GM19467 (cell line): Measurements from ENCODE around the gene CCDC88C.
"Not testable (repeated sequence)": the region's sequence is repeated elsewhere in the genome, so short reads cannot be mapped to it uniquely, and the experiment has no call there.

Experiments
- ATAC-seq: cut with Tn5 transposase; IDR thresholded peaks from one replicate; pipeline ENCODE4 v1.9.1; 2021; ENCODE audit warnings: mild to moderate bottlenecking, moderate library complexity; ENCODE audit not compliant: unreplicated experiment

CCDC88C gene

DNA sequence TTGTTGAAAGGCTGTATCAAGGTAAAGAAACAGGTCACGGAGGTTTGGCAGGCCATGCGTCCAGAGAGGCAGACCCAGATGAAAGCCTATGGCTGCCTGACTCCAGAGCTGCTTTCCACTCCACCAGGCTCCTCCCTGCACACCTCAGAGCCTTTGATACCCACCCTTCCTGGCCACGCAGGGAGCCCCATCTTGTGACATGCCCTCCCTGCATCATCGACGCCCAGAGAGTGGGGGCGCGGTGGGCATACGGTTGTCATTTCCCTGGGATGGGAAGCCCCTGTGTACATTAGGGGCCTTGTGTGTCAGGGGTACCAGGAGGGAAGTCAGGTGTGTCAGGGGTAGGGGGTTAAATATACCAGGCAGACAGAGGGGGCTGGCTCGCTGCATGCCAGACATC lies 142.8 kb downstream of the CCDC88C start:
- no peak for ATAC-seq

DNA sequence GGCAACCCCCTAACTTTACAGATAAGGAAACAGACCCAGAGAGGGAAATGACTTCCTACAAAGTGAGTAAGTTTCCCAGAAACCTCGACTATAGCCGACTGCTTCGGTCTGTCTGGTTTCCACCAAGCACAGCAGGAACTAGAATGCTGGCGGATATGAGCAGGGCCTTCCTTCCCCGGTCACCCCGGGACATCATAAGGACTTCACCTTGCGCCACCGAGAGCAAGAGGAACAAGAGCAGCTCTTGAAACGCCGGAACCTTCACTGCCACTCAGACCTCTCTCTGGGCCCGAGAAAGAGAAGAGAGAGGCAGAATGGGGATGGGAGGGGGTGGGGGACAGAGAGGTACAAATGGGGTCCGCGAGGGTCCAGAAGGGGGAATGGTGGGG lies 143.7 kb downstream of the CCDC88C start:
- no peak for ATAC-seq

DNA sequence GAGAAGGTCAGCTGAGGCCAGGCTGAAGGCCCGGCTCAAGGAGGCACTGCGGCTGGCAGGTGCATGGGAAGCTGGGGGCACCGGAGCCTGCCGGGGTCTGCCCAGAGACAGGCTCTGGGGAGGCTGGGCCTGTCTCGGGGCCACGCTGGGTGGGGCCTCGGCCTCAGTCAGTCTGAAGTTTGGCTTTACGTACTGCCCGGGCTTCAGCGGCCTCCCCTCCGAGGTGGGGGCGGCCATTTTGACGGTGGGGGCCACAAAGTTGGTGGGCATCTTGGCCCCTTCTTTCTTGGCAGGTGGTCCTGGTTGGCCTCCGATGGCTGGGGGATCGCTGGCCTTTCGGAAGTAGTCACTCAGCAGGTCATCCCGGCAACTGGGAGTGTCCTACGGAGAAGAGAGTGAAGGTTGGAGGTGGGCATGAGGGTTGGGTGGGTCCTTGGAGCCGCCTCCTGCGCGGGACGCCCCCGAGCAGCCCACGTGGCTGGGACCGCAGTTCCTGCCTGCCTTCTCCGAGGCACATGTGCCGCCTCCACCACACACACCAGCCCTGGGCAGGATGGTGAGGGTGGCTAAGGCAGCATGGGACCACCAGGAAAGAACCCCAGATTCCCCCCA lies 144.2 kb downstream of the CCDC88C start:
- no peak for ATAC-seq

DNA sequence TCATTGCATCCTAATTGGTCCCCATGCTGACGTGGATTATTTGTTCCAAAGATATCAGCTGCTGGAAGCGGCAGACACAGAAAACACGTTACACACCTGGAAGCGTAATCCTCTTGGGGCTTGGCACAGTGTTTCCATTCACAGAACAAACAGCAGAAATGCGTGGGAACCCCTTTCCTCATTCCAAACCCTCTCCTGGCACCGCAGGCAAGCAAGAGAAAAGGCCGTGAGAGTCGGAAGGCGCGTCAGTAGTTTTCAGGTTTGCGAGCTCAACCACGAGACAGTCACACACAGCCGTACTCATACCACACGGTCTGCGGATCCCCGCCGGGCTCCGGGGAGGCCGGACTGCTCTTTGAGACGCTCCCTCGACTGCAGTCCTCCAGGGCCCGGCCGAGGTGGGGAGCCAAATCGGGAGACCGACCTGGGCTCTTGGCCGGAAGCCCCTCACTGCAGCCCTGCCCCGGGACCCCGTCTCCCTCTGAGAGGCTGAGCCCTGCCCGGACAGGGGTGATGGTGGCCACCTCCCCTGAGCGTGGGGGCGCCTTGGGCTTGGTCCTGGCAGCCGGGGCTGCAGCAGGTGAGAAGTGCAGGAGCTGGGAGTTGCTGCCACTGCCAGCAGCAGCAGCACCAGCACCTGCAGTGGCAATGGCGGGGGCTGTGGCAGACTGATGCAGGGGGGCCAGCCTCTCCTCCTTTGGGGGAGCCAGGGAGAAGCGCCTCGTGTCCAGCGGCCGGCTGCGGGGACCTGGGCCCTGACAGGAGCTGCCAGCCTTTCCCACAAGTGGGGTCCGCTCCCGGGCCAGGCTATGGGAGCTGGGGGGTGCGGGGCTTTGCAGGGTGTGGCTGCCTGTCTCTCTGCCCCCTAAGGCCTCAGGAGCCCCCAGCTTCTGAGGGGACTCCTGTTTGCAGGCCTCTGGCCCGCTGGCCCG lies 145.0 kb downstream of the CCDC88C start:
- ATAC-seq, result no peak

DNA sequence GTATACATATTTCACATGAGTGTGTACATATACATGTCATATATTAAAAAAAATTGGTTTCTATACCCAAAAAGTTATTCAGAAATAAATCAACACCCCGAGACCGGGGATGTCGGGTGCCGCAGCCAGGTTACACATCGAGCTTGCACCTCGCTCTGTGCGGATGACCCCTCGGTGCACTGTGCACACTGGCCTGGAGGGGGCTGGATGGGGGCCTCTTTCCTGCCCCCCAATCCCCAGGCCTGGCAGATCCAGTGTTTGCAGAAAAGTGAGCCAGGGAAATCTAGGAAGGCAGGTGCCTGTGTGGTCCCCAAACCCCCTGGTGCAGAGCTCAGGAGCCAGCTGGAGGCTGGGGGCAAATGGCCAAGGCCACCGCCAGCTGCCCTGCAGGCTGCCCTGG lies 146.0 kb downstream of the CCDC88C start:
- ATAC-seq, result no peak

DNA sequence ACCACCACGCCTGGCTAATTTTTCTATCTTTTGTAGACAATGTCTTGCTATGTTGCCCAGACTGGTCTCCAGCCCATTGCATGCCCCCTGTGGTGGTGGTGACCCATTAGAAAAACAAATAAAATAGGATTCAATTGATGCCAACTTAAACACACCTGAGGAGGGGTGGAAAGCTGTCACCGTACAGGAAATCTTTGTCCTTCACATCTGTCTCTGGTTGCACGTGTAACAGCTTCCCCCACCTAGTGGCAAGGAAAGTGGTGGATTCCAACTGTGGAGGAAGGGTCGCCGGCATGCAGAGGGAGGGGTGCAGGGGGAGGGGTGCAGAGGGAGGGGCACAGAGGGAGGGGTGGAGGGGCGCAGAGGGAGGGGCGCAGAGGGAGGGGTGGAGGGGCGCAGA lies 147.0 kb downstream of the CCDC88C start:
- no peak for ATAC-seq

DNA sequence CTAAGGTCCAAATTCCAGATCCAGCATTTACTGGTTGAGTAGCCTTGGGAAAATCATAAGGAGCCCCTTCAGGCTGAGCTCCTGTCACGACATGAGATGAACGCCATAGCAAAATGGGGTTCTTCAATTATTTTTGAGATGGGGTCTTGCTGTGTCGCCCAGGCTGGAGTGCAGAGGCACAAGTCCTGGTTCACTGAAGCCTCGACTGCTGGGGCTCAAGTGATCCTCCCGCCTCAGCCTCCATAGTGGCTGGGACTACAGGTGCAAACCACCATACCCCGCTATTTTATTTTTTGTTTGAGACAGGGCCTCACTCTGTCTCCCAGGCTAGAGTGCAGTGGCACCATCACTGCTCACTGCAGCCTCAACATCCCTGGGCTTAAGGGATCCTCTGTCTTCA lies 147.4 kb downstream of the CCDC88C start:
- no peak for ATAC-seq

DNA sequence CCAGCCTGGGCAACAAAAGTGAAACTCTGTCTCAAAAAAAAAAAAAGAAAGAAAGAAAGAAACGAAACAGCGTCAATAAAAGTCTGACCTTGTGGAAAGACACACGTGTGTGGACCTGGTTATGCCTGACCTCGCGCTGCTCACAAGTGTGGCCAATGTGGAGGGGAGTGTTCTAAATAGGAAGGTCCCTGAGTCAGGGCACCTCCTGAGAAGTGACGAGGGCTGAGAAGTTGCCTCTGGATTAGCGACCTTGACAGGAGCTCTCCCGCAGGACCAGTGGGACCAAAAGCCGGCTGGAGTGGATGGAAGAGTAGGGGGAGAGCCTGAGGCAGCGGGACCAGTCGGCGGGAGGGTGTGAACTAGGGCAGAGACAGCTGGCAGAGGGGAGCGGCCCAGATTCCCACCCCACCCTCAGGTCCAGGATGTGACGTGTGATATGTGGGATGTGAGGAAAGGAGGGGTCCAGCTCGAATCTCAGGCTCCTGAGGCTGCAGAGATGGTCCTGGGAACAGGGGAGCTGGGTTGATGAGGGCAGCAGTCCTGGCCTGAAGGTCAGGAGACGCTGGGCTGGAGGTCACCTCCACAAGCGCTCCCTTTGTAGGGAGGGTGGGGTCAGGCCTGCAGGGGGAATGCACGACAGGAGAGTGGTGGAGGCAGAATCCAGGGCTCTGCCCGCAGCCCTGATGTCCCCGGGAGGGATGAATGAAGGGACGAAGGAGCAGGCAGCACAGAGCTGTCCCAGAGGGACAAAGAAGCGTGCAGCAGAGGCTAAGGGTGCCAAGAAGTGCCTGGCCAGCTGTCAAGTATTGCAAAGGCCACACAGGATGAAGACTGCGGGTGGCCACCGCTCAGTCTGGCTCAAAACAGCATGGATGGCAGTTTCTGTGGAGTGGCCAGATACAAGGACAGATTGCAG lies 148.3 kb downstream of the CCDC88C start:
- ATAC-seq, result no peak

DNA sequence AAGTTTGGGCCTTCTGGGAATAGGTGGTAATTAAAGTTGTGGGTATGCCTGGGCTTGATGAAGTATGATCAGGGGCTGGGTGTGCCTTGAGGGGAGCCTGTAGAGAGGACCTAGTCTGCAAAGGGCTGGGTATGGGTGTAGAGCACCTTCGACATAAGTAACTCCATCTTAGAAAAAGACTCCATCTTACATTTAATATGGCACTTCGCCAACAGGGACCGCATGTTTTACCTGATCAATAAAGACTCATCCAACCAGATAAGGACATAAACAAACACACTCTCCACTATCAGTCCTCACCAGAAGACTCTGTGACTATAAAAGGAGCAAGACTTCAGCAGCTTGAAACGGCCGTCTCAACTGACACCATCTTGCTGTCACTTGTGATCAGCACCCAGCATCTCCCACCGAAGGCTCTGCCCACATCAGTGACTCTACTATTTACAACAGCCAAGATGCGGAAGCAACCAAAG lies 149.6 kb downstream of the CCDC88C start:
- ATAC-seq, result no peak

DNA sequence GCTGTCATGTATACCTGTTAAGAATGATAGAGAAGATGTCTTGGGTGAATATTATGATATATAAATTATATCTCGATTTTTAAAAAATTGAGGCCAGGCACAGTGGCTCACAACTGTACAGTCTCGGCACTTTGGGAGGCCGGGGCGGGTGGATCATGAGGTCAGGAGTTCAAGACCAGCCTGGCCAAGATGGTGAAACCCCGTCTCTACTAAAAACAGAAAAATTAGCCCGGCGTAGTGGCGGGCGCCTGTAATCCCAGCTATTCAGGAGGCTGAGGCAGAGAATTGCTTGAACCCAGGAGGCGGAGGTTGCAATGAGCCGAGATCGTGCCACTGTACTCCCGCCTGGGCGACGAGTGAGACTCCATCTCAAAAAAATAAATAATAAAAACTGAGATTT lies 151.3 kb downstream of the CCDC88C start:
- ATAC-seq, result not testable (repeated sequence)

DNA sequence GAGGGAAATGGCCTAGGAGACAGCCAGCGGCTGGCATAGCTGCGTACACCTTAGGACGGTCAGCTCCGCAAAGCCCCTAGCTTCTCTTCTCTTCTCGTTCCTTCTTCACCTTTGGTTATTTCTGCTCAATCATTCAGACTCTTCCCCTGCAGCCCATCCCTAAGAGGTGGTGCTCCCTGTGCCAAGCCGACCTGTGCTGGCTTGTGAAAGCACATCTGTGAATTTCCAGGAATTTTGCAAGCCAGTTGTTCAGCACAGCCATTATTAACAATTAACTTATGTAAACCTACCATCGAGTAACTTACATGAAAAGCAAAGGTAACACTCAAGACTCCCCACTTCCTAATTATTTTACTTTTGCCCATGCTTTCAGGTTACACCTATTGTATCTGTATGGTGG lies 152.2 kb downstream of the CCDC88C start:
- no peak for ATAC-seq

DNA sequence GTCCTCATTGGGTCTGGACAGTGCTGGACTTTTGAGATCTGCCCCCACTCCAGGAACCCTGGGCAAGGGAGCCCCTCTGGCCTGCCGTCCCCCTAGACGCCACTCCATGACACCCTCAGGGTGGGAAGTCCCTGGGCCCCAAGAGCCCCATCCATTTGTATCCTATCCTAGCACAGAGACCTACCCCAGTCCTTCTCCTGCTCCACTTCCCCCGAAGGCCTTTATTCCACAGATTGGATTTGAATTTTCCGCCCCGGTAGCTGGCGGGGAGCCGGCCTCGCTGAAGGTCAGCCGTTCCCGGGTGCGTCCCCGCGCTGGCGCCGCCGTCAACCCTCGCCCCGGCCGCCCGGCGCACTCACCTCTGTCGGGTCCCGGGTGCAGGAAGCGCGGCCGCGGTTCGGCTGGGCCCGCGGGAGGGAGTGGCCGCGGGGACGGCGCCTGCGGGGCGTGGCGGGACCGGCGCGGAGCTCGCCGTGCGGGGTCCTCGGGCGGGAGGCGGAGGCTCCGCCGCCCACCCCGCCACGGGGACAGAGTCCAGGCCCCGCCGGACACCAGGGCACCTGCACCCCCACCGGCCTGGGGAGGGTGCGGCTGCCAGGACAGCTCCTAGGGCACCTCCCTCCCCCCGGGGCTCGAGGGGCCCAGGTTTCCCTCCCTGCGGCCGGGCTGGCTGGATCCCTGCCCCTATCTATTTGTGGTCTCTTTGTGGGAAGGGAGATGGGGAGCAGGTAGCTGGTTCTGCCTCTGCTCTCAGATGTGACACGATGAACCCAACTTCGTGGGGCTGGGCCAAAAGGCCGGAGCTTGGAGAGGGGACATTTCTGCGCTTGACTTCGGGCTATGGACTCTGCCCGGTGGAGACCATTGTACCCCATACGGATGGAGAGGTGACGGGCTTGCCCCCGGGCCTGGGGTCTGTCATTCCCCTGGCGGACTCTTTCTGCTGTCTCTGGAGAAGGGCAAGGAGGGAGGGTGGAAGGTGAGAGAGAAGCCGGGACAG lies 153.2 kb downstream of the CCDC88C start:
- no peak for ATAC-seq

DNA sequence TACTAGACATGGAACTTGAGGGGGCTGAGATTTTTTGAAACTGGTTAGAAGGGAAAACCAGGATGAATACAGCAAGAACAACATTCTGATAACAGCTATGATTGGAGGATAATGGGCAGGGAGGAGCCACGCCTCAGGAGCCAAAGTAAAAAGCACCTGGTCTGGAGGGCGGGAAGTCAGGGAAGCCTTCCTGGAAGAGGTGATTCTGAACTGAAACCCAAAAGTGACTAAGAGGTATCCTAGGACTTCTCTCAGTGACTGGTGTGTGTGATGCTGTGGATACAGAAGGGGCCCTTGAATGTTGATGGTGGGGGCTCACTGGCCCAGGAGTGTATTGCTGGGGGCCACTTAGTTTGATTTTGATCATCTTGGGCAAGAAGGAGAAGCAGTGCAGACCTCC lies 154.3 kb downstream of the CCDC88C start:
- no peak for ATAC-seq

DNA sequence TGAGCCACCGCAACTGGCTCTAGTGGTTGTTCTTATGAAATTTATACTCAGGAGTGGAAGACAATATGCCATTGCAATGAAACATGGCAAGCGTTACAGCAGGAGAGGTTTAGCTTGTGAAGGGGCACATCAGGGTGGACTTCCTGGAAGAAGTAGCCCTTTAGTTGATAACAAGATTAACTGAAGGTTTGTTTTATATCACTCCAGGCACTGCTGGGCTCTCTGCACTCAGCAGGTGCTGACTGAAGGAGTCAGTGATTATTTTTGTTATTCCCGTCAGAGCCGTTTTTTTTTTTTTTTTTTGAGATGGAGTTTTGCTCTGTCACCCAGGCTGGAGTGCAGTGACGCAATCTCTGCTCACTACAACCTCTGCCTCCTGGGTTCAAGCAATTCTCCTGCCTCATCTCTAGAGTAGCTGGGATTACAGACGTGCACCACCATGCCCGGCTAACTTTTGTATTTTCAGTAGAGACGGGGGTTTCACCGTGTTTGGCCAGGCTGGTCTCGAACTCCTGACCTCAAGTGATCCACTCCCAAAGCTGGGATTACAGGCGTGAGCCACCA lies 155.6 kb downstream of the CCDC88C start:
- ATAC-seq, result no peak

DNA sequence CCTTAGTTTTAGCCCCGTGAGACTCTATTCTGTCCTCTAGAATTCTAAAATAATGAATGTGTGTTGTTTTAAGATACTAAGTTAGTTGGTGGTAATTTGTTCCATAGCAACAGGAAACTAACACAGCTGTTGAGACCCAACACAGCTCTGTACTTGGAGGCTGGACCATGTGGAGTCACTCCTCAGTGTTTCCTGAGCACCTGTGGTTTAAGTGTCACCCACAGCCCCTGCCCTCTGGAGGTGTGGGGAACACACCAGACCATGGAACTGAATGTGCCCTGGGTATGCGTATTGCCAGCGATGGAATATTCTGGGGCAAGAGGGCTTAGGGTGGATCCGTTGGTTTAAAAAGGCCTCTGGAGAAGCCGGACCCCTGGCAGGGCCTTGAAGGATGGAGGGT lies 156.5 kb downstream of the CCDC88C start:
- ATAC-seq, result no peak

DNA sequence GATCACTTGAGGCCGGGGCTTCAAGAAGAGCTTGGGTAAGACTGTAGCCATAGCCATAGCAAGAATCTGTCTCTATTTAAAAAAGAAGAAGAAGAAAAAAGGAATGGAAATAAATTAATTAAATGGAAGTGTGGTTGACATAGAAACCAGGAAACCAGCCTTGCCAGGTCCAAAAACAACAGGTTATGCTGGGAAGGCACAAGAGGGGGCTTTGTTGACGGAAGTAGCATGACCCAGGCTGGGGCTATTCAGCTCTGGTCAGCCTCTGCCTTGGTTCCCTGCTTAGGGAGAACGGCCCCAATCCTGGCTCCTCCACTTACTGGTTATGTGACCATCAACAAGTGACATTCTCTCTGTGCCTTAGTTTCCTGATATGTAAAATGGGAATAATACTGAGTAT lies 158.7 kb downstream of the CCDC88C start:
- ATAC-seq, result no peak

DNA sequence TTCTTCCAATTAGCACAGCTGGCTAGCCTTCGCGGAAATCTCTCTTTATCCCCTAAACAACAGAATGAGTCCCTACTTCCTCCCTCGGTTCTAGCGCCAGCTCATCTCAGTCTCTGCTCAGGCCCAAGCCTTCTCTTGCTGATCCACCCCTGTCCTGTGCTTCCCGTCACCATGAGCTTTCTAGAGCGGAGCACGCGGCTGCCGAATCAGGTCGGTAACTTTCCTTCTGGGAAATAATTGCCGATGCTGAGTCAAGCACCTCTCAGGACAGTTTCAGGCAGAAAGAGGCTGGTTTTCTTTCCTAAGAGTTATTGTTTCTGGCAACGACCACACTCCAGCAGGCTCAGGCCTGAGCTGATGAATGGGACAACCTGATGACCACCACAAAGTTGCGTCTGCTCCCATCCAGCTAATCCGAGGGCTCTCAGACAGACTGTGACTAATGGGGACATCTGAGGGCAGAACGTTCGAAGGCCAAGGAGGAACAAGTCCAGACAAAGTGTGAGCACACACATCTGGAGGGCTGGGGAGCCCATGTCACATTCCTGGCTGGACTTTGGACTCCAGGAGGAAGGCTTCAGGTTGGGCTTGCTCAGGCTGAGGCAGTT lies 159.5 kb downstream of the CCDC88C start:
- ATAC-seq, result no peak

DNA sequence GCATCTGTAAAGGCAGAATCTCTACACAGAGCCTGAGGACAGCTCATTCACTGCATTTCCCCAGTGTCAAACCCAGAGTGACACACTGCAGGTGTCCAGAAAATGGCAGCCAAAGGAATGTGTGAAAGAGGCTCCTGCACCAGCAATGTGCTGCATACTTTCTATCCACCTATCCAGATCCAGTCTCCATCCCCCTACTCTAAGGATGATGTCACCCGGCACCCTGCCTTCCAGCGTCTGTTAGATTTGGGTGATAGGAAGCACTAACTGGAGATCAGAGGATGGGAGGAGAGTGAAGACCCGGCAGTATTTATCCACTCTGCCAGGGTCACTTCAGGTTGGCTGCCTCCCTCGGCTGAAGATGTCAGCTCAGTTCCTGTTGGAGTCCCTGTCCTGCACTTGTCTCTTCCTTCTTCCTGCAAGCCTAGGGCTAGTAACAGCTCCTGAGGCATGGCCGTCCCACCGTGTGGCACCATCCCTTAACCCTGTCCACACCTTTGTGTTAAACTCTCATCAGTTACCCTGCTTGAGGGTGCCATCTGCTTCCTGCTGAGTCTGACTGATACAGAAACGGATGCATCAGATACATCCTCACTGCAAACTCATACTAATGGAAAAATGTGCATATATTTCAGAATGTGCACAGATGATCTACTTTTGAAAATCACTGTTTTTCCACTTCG lies 160.2 kb downstream of the CCDC88C start:
- no peak for ATAC-seq

DNA sequence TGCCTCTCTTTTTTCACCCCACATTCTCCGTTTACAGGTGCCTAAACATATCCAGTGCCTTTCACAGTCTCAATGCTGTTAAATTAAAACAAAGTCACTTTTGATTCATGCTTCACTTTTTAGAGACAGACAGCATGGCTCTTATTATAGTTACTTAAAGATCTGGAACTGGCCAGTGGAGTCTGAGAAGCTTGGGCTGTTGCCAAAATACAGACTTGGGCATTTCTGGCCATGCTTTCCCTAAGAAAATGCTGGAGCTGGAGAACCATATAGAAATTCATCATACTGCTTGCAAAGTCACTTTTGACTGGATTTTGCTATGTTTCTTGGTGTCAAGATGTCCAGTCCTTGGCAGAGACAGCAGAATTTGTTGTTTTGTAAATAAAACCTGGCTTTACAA lies 161.0 kb downstream of the CCDC88C start:
- ATAC-seq, result no peak
